Mesenchymal stem cell (in vitro differentiated cells and primary cell): ENCODE results near the gene BCHE.
A peak's percentile ranks its signal among the peaks of the same experiment; 100 is the strongest.

Source experiments
- DNase-seq: peaks from one replicate; pipeline ENCODE4 v3.0.0-alpha.2; 2013
- H2AFZ ChIP-seq: one replicate; pipeline ENCODE4 v1.6.1; 2013; ENCODE audit warnings: low read depth, mild to moderate bottlenecking, control low read depth, inconsistent platforms, low read length, moderate library complexity
- H2AK5ac ChIP-seq: 2 replicates; pipeline ENCODE4 v1.6.1; 2013; ENCODE audit warnings: low read length, moderate library complexity, mild to moderate bottlenecking, inconsistent platforms; ENCODE audit not compliant: severe bottlenecking
- H2BK120ac ChIP-seq: one replicate; pipeline ENCODE4 v1.6.1; 2013; ENCODE audit warnings: low read depth, mild to moderate bottlenecking, inconsistent platforms, low read length, moderate library complexity
- H2BK12ac ChIP-seq, 2 experiments: one replicate each; pipeline ENCODE4 v1.6.1; 2013; ENCODE audit warnings: inconsistent platforms in 2 of 2, low read length in 2 of 2, mild to moderate bottlenecking in 2 of 2, moderate library complexity in 2 of 2, control low read depth in 1 of 2
- H2BK15ac ChIP-seq: one replicate; pipeline ENCODE4 v1.6.1; 2013; ENCODE audit warnings: mild to moderate bottlenecking, low read depth, inconsistent platforms; ENCODE audit not compliant: poor library complexity, severe bottlenecking
- H2BK5ac ChIP-seq: 2 replicates; pipeline ENCODE4 v1.6.1; 2013; ENCODE audit warnings: low read depth, mild to moderate bottlenecking, low read length, control low read depth, inconsistent platforms; ENCODE audit not compliant: poor library complexity, severe bottlenecking
- H3K14ac ChIP-seq, 2 experiments: one replicate each; pipeline ENCODE4 v1.6.1; 2013; ENCODE audit warnings: inconsistent platforms in 2 of 2, low read length in 2 of 2, control low read depth in 1 of 2, mild to moderate bottlenecking in 1 of 2, moderate library complexity in 1 of 2
- H3K18ac ChIP-seq, 2 experiments: one replicate each; pipeline ENCODE4 v1.6.1; 2013; ENCODE audit warnings: inconsistent platforms in 2 of 2, low read length in 2 of 2, control low read depth in 1 of 2, low read depth in 1 of 2, mild to moderate bottlenecking in 1 of 2
- H3K23ac ChIP-seq, 2 experiments: one replicate each; pipeline ENCODE4 v1.6.1; 2013; ENCODE audit warnings: inconsistent platforms in 2 of 2, low read length in 2 of 2, mild to moderate bottlenecking in 2 of 2, moderate library complexity in 2 of 2, control low read depth in 1 of 2
- H3K27ac ChIP-seq: 2 replicates; pipeline ENCODE4 v1.5.1; 2013; ENCODE audit warnings: mild to moderate bottlenecking, moderate library complexity, low read length, control low read depth, inconsistent platforms; ENCODE audit not compliant: poor library complexity, severe bottlenecking
- H3K27me3 ChIP-seq, 2 experiments: 2 replicates each; pipeline versions ENCODE4 v1.6.1 to v1.7.0; 2013; ENCODE audit warnings: low read length in 2 of 2, mild to moderate bottlenecking in 2 of 2, moderate library complexity in 2 of 2, control low read depth in 1 of 2, inconsistent platforms in 1 of 2; ENCODE audit not compliant: control insufficient read depth in 1 of 2, insufficient read depth in 1 of 2
- H3K36me3 ChIP-seq, 2 experiments: 2 replicates each; pipeline versions ENCODE4 v1.6.1 to v1.7.0; 2013; ENCODE audit warnings: low read length in 2 of 2, control low read depth in 1 of 2, inconsistent platforms in 1 of 2, low read depth in 1 of 2, mild to moderate bottlenecking in 1 of 2; ENCODE audit not compliant: insufficient read depth in 2 of 2, control insufficient read depth in 1 of 2
- H3K4ac ChIP-seq, 2 experiments: one replicate each; pipeline ENCODE4 v1.6.1; 2013; ENCODE audit warnings: inconsistent platforms in 2 of 2, low read length in 2 of 2, mild to moderate bottlenecking in 2 of 2, moderate library complexity in 2 of 2, control low read depth in 1 of 2, low read depth in 1 of 2
- H3K4me1 ChIP-seq: 2 replicates; pipeline ENCODE4 v1.6.1; 2013; ENCODE audit warnings: low read depth, low read length, control low read depth; ENCODE audit not compliant: control insufficient read depth, insufficient read depth
- H3K4me2 ChIP-seq: 2 replicates; pipeline ENCODE4 v1.6.1; 2013; ENCODE audit warnings: low read length, mild to moderate bottlenecking, inconsistent platforms; ENCODE audit not compliant: poor library complexity, severe bottlenecking
- H3K4me3 ChIP-seq, 2 experiments: 2 replicates each; pipeline versions ENCODE4 v1.5.1 to v1.7.0; 2013; ENCODE audit warnings: low read length in 2 of 2, mild to moderate bottlenecking in 2 of 2, control low read depth in 1 of 2, low read depth in 1 of 2; ENCODE audit not compliant: insufficient read depth in 1 of 2
- H3K79me1 ChIP-seq: replicated peaks from 2 replicates; pipeline ENCODE4 v1.6.1; 2013; ENCODE audit warnings: mild to moderate bottlenecking, control low read depth, low read length, inconsistent platforms; ENCODE audit not compliant: poor library complexity, severe bottlenecking
- H3K9ac ChIP-seq: 2 replicates; pipeline ENCODE4 v1.7.0; 2013; ENCODE audit warnings: mild to moderate bottlenecking, low read length, moderate library complexity
- H3K9me3 ChIP-seq: 2 replicates; pipeline ENCODE4 v1.7.0; 2013; ENCODE audit warnings: mild to moderate bottlenecking, low read length; ENCODE audit not compliant: control insufficient read depth
- H4K8ac ChIP-seq: one replicate; pipeline ENCODE4 v1.6.1; 2013; ENCODE audit warnings: inconsistent platforms, mild to moderate bottlenecking, low read length, moderate library complexity
- H4K91ac ChIP-seq: one replicate; pipeline ENCODE4 v1.6.1; 2013; ENCODE audit warnings: mild to moderate bottlenecking, low read length, inconsistent platforms
- WGBS: methylation state at CpG from one replicate; pipeline ENCODE4 v1.1.7; 2013; ENCODE audit warnings: mixed read lengths; 5-methylcytosine and 5-hydroxymethylcytosine counted together

The BCHE gene

GRCh38 chr3:165753560-165753959, 83.7 kb downstream of the BCHE start:
- Histone ChIP-seq H2AK5ac (no peak overlapping the region), H3K18ac (no peak overlapping the region), H3K23ac (no peak overlapping the region), H3K4me3 (no peak overlapping the region), H2BK15ac (no peak overlapping the region), H4K91ac (no peak overlapping the region), H3K27me3 (no peaks in the 10 kb centered on the region), H3K9me3 (no peaks in the 10 kb centered on the region), H2BK120ac (no peak overlapping the region), H3K36me3 (no peaks in the 10 kb centered on the region), H4K8ac (no peak overlapping the region), H3K79me1 (no peaks in the 10 kb centered on the region), H2BK5ac (no peak overlapping the region), H3K4me2 (no peak overlapping the region), H3K4me1 (no peaks in the 10 kb centered on the region), H3K4ac (no peak overlapping the region), H2BK12ac (no peak overlapping the region), H3K9ac (no peak overlapping the region), H3K14ac (no peak overlapping the region), H3K27ac (no peak overlapping the region), H2AFZ (no peak overlapping the region)
- DNase-seq = peak; percentile 37

- no peak overlapping the region for H3K9ac ChIP-seq
- no peak overlapping the region for H3K4me3 ChIP-seq
- no peak overlapping the region for H3K14ac ChIP-seq
- no peak overlapping the region for H3K23ac ChIP-seq
- no peak overlapping the region for H4K8ac ChIP-seq
- DNase-seq = no peak
- H2BK5ac ChIP-seq = no peak overlapping the region
- H2BK12ac ChIP-seq = no peak overlapping the region
- H2AK5ac ChIP-seq = no peak overlapping the region
- 64% methylated on average over 6 of the region's 7 CpGs for WGBS
- H2AFZ ChIP-seq = no peak overlapping the region
- no peaks in the 10 kb centered on the region for H3K4me1 ChIP-seq
- no peak overlapping the region for H3K18ac ChIP-seq
- no peaks in the 10 kb centered on the region for H3K9me3 ChIP-seq
- H3K36me3 ChIP-seq = no peaks in the 10 kb centered on the region
- H3K4ac ChIP-seq = no peak overlapping the region
- H4K91ac ChIP-seq = no peak overlapping the region
- no peaks in the 10 kb centered on the region for H3K79me1 ChIP-seq
- H2BK120ac ChIP-seq = no peak overlapping the region
- H3K27me3 ChIP-seq = no peaks in the 10 kb centered on the region
- no peak overlapping the region for H3K27ac ChIP-seq
- no peak overlapping the region for H2BK15ac ChIP-seq
- H3K4me2 ChIP-seq = no peak overlapping the region
Measured at GRCh38 chr3:165751637-165752036, 85.6 kb downstream of the BCHE start.

- Histone ChIP-seq H2BK12ac (no peak overlapping the region), H2BK15ac (no peak overlapping the region), H3K4me1 (no peaks in the 10 kb centered on the region)
Measured at GRCh38 chr3:165749821-165750220, 87.4 kb downstream of the BCHE start.

GRCh38 chr3:165749241-165749640, 88.0 kb downstream of the BCHE start:
- Histone ChIP-seq H3K18ac (no peak overlapping the region), H4K8ac (no peak overlapping the region), H2BK15ac (no peak overlapping the region), H3K79me1 (no peaks in the 10 kb centered on the region), H3K4me1 (no peaks in the 10 kb centered on the region), H2BK12ac (no peak overlapping the region), H2AFZ (no peak overlapping the region), H4K91ac (no peak overlapping the region), H3K4me2 (no peak overlapping the region), H3K4me3 (no peak overlapping the region), H3K27ac (no peak overlapping the region), H3K14ac (no peak overlapping the region), H3K9me3 (no peaks in the 10 kb centered on the region), H3K27me3 (no peaks in the 10 kb centered on the region), H2BK5ac (no peak overlapping the region), H3K36me3 (no peaks in the 10 kb centered on the region), H3K9ac (no peak overlapping the region), H3K23ac (no peak overlapping the region), H2BK120ac (no peak overlapping the region), H2AK5ac (no peak overlapping the region), H3K4ac (no peak overlapping the region)
- no peak for DNase-seq
- 100% methylated on average over 1 of the region's 2 CpGs for WGBS

More at GRCh38 chr3:165749821-165750220, 87.4 kb downstream of the BCHE start:
- Histone ChIP-seq H3K27ac (no peak overlapping the region), H3K18ac (peak overlapping the region in 1 of 2 experiments; percentile 33), H2BK120ac (no peak overlapping the region), H2BK5ac (no peak overlapping the region), H2AFZ (no peak overlapping the region), H3K4me2 (no peak overlapping the region), H3K9me3 (no peaks in the 10 kb centered on the region), H4K91ac (no peak overlapping the region), H3K27me3 (no peaks in the 10 kb centered on the region), H3K4me3 (no peak overlapping the region), H4K8ac (no peak overlapping the region), H3K14ac (no peak overlapping the region), H3K4ac (no peak overlapping the region), H3K23ac (no peak overlapping the region), H2AK5ac (no peak overlapping the region), H3K36me3 (no peaks in the 10 kb centered on the region), H3K79me1 (no peaks in the 10 kb centered on the region), H3K9ac (no peak overlapping the region)
- DNase-seq = no peak
